H1 (cell line): ENCODE measurements around the gene TK1. TPM values are rescaled to one million over a fixed set of nuclear protein-coding genes. Genes with fewer than 3 reads are reported as not detected.

ENCODE experiments used
- CTCF ChIA-PET: fragments of 300-600 bp; sonication (Branson Sonifier 250); formaldehyde crosslinking; loops from one replicate; lab custom pipeline; 2021; ENCODE audit not compliant: partially characterized antibody; lab: Charles Lee
- POLR2A ChIA-PET: fragments of 300-600 bp; sonication (Branson Sonifier 250); formaldehyde crosslinking; loops from one replicate; lab custom pipeline; 2021; ENCODE audit warnings: inconsistent platforms; ENCODE audit not compliant: partially characterized antibody; lab: Charles Lee
- DNase-seq, 2 experiments: peaks; one replicate each; pipeline versions ENCODE4 v3.0.0 to v3.0.0-alpha.2; 2010 to 2022; ENCODE audit warnings: low spot score in 2 of 2, low read depth in 1 of 2, mixed read lengths in 1 of 2
- FAIRE-seq: peaks from 2 replicates; lab custom pipeline; 2011; peaks lifted over from hg19 to GRCh38; lab: Jason Lieb, UNC
- H2AFZ ChIP-seq: 2 replicates; pipeline ENCODE4 v1.8.1; 2012; ENCODE audit warnings: low read length, inconsistent platforms
- H2AK5ac ChIP-seq: 2 replicates; pipeline ENCODE4 v1.6.1; 2013; ENCODE audit warnings: low read depth, low read length
- H2BK120ac ChIP-seq: replicated peaks from 2 replicates; pipeline ENCODE3; 2013; ENCODE audit warnings: low read depth, low read length, inconsistent platforms
- H2BK12ac ChIP-seq: 2 replicates; pipeline ENCODE4 v1.6.1; 2013; ENCODE audit warnings: low read depth, low read length
- H2BK15ac ChIP-seq: 2 replicates; pipeline ENCODE4 v1.6.1; 2013; ENCODE audit warnings: low read length
- H2BK20ac ChIP-seq: 2 replicates; pipeline ENCODE4 v1.6.1; 2013; ENCODE audit warnings: low read length
- H2BK5ac ChIP-seq: 2 replicates; pipeline ENCODE4 v1.6.1; 2013; ENCODE audit warnings: low read depth, low read length
- H3K14ac ChIP-seq: 2 replicates; pipeline ENCODE4 v1.6.1; 2013; ENCODE audit warnings: inconsistent platforms; ENCODE audit not compliant: insufficient read length
- H3K18ac ChIP-seq: 2 replicates; pipeline ENCODE4 v1.6.1; 2013; ENCODE audit warnings: low read length; ENCODE audit errors: extremely low read depth
- H3K23ac ChIP-seq: 2 replicates; pipeline ENCODE4 v1.6.1; 2013; ENCODE audit warnings: inconsistent platforms; ENCODE audit not compliant: insufficient read length
- H3K23me2 ChIP-seq: 2 replicates; pipeline ENCODE4 v1.6.1; 2013; ENCODE audit warnings: low read depth, low read length
- H3K27ac ChIP-seq: 2 replicates; pipeline ENCODE4 v1.6.1; 2011; ENCODE audit warnings: low read depth, low read length, inconsistent platforms
- H3K27me3 ChIP-seq, 4 experiments: replicated peaks in 1 of 4; 1 replicate in 1 of 4; 2 replicates in 3 of 4; pipeline versions ENCODE4 v1.6.1 to v1.8.1; 2011 to 2013; ENCODE audit warnings: low read length in 3 of 4, mild to moderate bottlenecking in 3 of 4, inconsistent platforms in 2 of 4, mixed read lengths in 2 of 4, moderate library complexity in 1 of 4; ENCODE audit not compliant: control insufficient read depth in 3 of 4, insufficient read depth in 3 of 4; ENCODE audit errors: extremely low read depth in 1 of 4
- H3K36me3 ChIP-seq, 4 experiments: 2 replicates each; pipeline versions ENCODE4 v1.6.1 to v1.8.1; 2011 to 2013; ENCODE audit warnings: mild to moderate bottlenecking in 4 of 4, low read length in 3 of 4, moderate library complexity in 2 of 4, control low read depth in 1 of 4, inconsistent platforms in 1 of 4; ENCODE audit not compliant: insufficient read depth in 4 of 4, control insufficient read depth in 2 of 4
- H3K4ac ChIP-seq: replicated peaks from 2 replicates; pipeline ENCODE3; 2013; ENCODE audit warnings: low read length, low read depth, mixed read lengths, inconsistent platforms; ENCODE audit not compliant: insufficient read length
- H3K4me1 ChIP-seq, 4 experiments: replicated peaks in 1 of 4; 1 replicate in 1 of 4; 2 replicates in 3 of 4; pipeline versions ENCODE4 v1.6.1 to v1.8.1; 2011 to 2013; ENCODE audit warnings: low read length in 3 of 4, inconsistent platforms in 2 of 4, mixed read lengths in 1 of 4; ENCODE audit not compliant: insufficient read depth in 4 of 4, control insufficient read depth in 3 of 4
- H3K4me2 ChIP-seq, 2 experiments: 2 replicates each; pipeline versions ENCODE4 v1.6.1 to v1.8.1; 2011 to 2013; ENCODE audit warnings: low read depth in 2 of 2, low read length in 2 of 2, control low read depth in 1 of 2, inconsistent platforms in 1 of 2, mild to moderate bottlenecking in 1 of 2; ENCODE audit not compliant: insufficient read depth in 1 of 2
- H3K4me3 ChIP-seq, 4 experiments: fragments of 200-600, 300-600 bp in 1 of 4; sonication (generic), shearing (Covaris generic), sonication (Bioruptor Twin) in 1 of 4; 2 replicates each; pipeline versions ENCODE4 v1.5.1 to v1.8.1; 2011 to 2016; ENCODE audit warnings: low read length in 4 of 4, low read depth in 3 of 4, control low read depth in 2 of 4, inconsistent platforms in 2 of 4, mild to moderate bottlenecking in 2 of 4, mixed read lengths in 1 of 4, moderate library complexity in 1 of 4; ENCODE audit not compliant: insufficient read depth in 2 of 4; ENCODE audit errors: extremely low read depth in 1 of 4
- H3K56ac ChIP-seq: replicated peaks from 2 replicates; pipeline ENCODE3; 2013; ENCODE audit warnings: low read depth, mild to moderate bottlenecking, mixed read lengths, low read length, inconsistent platforms; ENCODE audit not compliant: insufficient read length
- H3K79me1 ChIP-seq: 2 replicates; pipeline ENCODE4 v1.6.1; 2013; ENCODE audit warnings: low read depth, low read length, control low read depth
- H3K79me2 ChIP-seq, 2 experiments: 2 replicates each; pipeline versions ENCODE4 v1.6.1 to v1.8.1; 2012 to 2013; ENCODE audit warnings: low read length in 2 of 2, mild to moderate bottlenecking in 2 of 2, inconsistent platforms in 1 of 2; ENCODE audit not compliant: insufficient read depth in 2 of 2, control insufficient read depth in 1 of 2
- H3K9ac ChIP-seq, 4 experiments: replicated peaks in 1 of 4; 1 replicate in 1 of 4; 2 replicates in 3 of 4; pipeline versions ENCODE4 v1.6.1 to v1.8.1; 2011 to 2013; ENCODE audit warnings: low read depth in 3 of 4, low read length in 3 of 4, control low read depth in 2 of 4, mild to moderate bottlenecking in 2 of 4, moderate library complexity in 2 of 4, inconsistent platforms in 1 of 4; ENCODE audit errors: extremely low read depth in 1 of 4
- H3K9me3 ChIP-seq, 2 experiments: 2 replicates each; pipeline versions ENCODE4 v1.6.1 to v1.8.1; 2012 to 2013; ENCODE audit warnings: mild to moderate bottlenecking in 2 of 2, moderate library complexity in 2 of 2, control low read depth in 1 of 2, inconsistent platforms in 1 of 2, low read depth in 1 of 2, low read length in 1 of 2, mixed read lengths in 1 of 2; ENCODE audit not compliant: insufficient read depth in 2 of 2
- H4K20me1 ChIP-seq, 2 experiments: replicated peaks in 1 of 2; 2 replicates each; pipeline versions ENCODE3 to v1.8.1; 2011 to 2013; ENCODE audit warnings: inconsistent platforms in 2 of 2, low read length in 2 of 2, mild to moderate bottlenecking in 1 of 2; ENCODE audit not compliant: insufficient read depth in 2 of 2, control insufficient read depth in 1 of 2
- H4K5ac ChIP-seq: 2 replicates; pipeline ENCODE4 v1.6.1; 2013; ENCODE audit warnings: low read length, low read depth, mixed read lengths, inconsistent platforms; ENCODE audit not compliant: insufficient read length
- H4K8ac ChIP-seq: 2 replicates; pipeline ENCODE4 v1.8.0; 2013; ENCODE audit warnings: mild to moderate bottlenecking, moderate library complexity, low read length, inconsistent platforms; ENCODE audit not compliant: insufficient read depth; ENCODE audit errors: extremely low read depth
- H4K91ac ChIP-seq: replicated peaks from 2 replicates; pipeline ENCODE3; 2013; ENCODE audit warnings: low read length, mixed read lengths, inconsistent platforms; ENCODE audit not compliant: insufficient read length
- BACH1 ChIP-seq: IDR thresholded peaks from 2 replicates; pipeline ENCODE4 v1.6.1; 2012; ENCODE audit warnings: low read length, improper control_type of control experiment
- CHD1 ChIP-seq: IDR thresholded peaks from 2 replicates; pipeline ENCODE4 v1.6.1; 2012; ENCODE audit warnings: low read depth, low read length, improper control_type of control experiment
- CTBP2 ChIP-seq: IDR thresholded peaks from 2 replicates; pipeline ENCODE4 v1.7.0; 2011; ENCODE audit warnings: borderline replicate concordance, mild to moderate bottlenecking, moderate library complexity, mixed read lengths, low read length; ENCODE audit not compliant: insufficient read depth, insufficient read length
- EP300 ChIP-seq, 2 experiments: IDR thresholded peaks; 1 replicate in 1 of 2; 2 replicates in 1 of 2; pipeline ENCODE4 v1.6.1; 2011 to 2012; ENCODE audit warnings: low read depth in 2 of 2, low read length in 2 of 2, mild to moderate bottlenecking in 2 of 2, borderline replicate concordance in 1 of 2, inconsistent platforms in 1 of 2, moderate library complexity in 1 of 2
- MAFK ChIP-seq: IDR thresholded peaks from 2 replicates; pipeline ENCODE4 v1.6.1; 2012; ENCODE audit warnings: low read depth, mild to moderate bottlenecking, improper control_type of control experiment, low read length
- NRF1 ChIP-seq: IDR thresholded peaks from 2 replicates; pipeline ENCODE4 v1.6.1; 2011; ENCODE audit warnings: mild to moderate bottlenecking, low read depth, low read length, improper control_type of control experiment
- PHF8 ChIP-seq: fragments of 200-600 bp; sonication (generic); conservative IDR thresholded peaks from 2 replicates; pipeline ENCODE4 v1.7.1; 2012; ENCODE audit warnings: low read depth, mild to moderate bottlenecking, inconsistent platforms, low read length, moderate library complexity
- POLR2A ChIP-seq, 2 experiments: IDR thresholded peaks; 1 replicate in 1 of 2; 2 replicates in 1 of 2; pipeline ENCODE4 v1.6.1; 2011; ENCODE audit warnings: low read depth in 2 of 2, low read length in 2 of 2, mild to moderate bottlenecking in 2 of 2; ENCODE audit errors: control extremely low read depth in 1 of 2
- RFX5 ChIP-seq: IDR thresholded peaks from 2 replicates; pipeline ENCODE4 v1.6.1; 2011; ENCODE audit warnings: low read depth, low read length, improper control_type of control experiment, borderline replicate concordance
- SAP30 ChIP-seq: fragments of 300-600 bp; sonication (generic); IDR thresholded peaks from 2 replicates; pipeline ENCODE4 v1.7.1; 2012; ENCODE audit warnings: low read length, moderate library complexity, mild to moderate bottlenecking, inconsistent platforms; ENCODE audit not compliant: insufficient read depth, insufficient replicate concordance
- WGBS, 2 experiments: shearing (Covaris generic) in 1 of 2; methylation state at CpG; one replicate each; pipeline versions ENCODE4 v1.1.6 to v1.1.7; 2013 to 2015; ENCODE audit warnings: low lambda C conversion rate in 2 of 2, mixed read lengths in 2 of 2, inconsistent platforms in 1 of 2, low coverage in 1 of 2, missing lambda C conversion rate in 1 of 2; ENCODE audit not compliant: insufficient replicate concordance in 2 of 2, insufficient coverage in 1 of 2, insufficient read length in 1 of 2; ENCODE audit errors: extremely low coverage in 1 of 2, missing lambda C conversion rate in 1 of 2; 5-methylcytosine and 5-hydroxymethylcytosine counted together
- polyA plus RNA-seq, 7 experiments: library from polyadenylated mRNA; depleted of rRNA in 3 of 7; stranded (reverse) in 5 of 7; unstranded in 2 of 7; fragments of >200 nt in 5 of 7; fragments of 200-250 nt in 2 of 7; gene quantifications; 1 replicate in 5 of 7; 2 replicates in 1 of 7; 4 replicates in 1 of 7; pipeline versions ENCODE4 v1.2.1 to v1.2.3, GENCODE V29; 2011 to 2013; ENCODE audit warnings: missing spikeins in 2 of 7, mixed read lengths in 2 of 7
- total RNA-seq: library from RNA; stranded (reverse); fragmentation: NEBNext Ultra II Directional; extraction: Animal tissue kit (Norgen Biotek cat#: 25700); gene quantifications from 2 replicates; pipeline ENCODE4 v1.2.1, GENCODE V29; 2021

TK1 gene
- total and polyA plus RNA-seq, 2 of the 8 experiments (the other 6 are each of a cell fraction or from before 2014, with no cell fraction given) = 66.9 to 147 TPM

DNA sequence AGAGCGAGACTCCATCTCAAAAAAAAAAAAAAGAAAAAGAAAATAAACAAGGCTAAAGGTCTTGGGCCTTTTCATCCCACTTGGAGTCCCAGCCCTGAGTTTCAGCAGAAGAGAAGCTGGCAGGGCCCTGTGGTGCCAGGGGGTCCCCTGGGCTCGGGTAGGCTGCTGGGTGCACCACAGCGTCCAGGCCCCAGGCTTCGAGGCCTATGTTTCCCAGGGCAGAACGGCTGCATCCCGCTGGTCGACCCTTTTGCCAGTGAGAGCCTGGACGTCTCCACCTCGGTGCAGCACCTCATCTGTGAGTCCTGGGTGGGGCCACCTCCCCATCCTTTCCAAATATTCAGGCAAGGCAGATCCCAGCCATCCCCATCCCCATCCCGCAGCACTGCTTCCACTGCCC, 46.8 kb upstream of the TK1 start:
- Histone ChIP-seq H4K8ac (peak overlapping the region; percentile 71), H3K18ac (no peak overlapping the region), H4K20me1 (peaks cover 0 to 2% of the 10 kb centered on the region in 2 experiments), H2BK12ac (no peak overlapping the region), H3K14ac (no peak overlapping the region), H2BK15ac (no peak overlapping the region), H3K4me3 (no peak overlapping the region), H2AK5ac (no peak overlapping the region), H4K5ac (no peak overlapping the region), H2AFZ (no peak overlapping the region), H4K91ac (no peak overlapping the region), H2BK20ac (no peak overlapping the region), H3K9me3 (no peaks in the 10 kb centered on the region), H3K4me1 (peaks cover 0 to 8% (median 5%) of the 10 kb centered on the region in 4 experiments; a peak in 5 of 7 replicates), H3K79me1 (no peaks in the 10 kb centered on the region), H3K4me2 (no peak overlapping the region), H3K9ac (no peak overlapping the region), H2BK5ac (no peak overlapping the region), H2BK120ac (no peak overlapping the region), H3K27ac (no peak overlapping the region), H3K79me2 (no peaks in the 10 kb centered on the region), H3K56ac (no peak overlapping the region), H3K4ac (peak overlapping the region; percentile 38), H3K27me3 (peaks cover 0 to 27% (median 22%) of the 10 kb centered on the region in 4 experiments; a peak in 6 of 7 replicates), H3K36me3 (no peaks in the 10 kb centered on the region), H3K23me2 (peaks cover 5% of the 10 kb centered on the region; the same call in 1 of the 2 replicates), H3K23ac (no peak overlapping the region)
- DNase-seq (no peak), FAIRE-seq (no peak)
- 91% methylated on average over 9 of the region's 10 CpGs; no CpG with 5 or more reads in 1 of the 2 experiments for WGBS, 2 experiments
- TF ChIP-seq POLR2A (IDR thresholded peaks at IDR 0.05; ENCODE audit: control extremely low read depth in 1 of 2, low read depth in 2 of 2, low read length in 2 of 2) (no peak), MAFK (no peak), PHF8 (no peak), CHD1 (no peak), RFX5 (no peak), CTBP2 (no peak), BACH1 (no peak), SAP30 (no peak), EP300 (IDR thresholded peaks at IDR 0.05; ENCODE audit: borderline replicate concordance in 1 of 2, low read depth in 2 of 2, low read length in 2 of 2) (no peak), NRF1 (no peak)
- CTCF ChIA-PET = interaction anchor here (1.6 to 4.6 kb wide), 2 partner anchors 17 to 21 kb away, joined by 3 to 24 read pairs; no protein-coding TSS in a partner anchor
- POLR2A ChIA-PET = interaction anchor here (1.5 kb wide), 1 partner anchor 47 kb away, joined by 4 read pairs; the partner anchor contains the start of gene TK1
